Left colon (tissue), 2 donors: ENCODE data around the gene ATOX1. TPM values are rescaled to one million over a fixed set of nuclear protein-coding genes. Genes with fewer than 3 reads are reported as not detected.
"Not testable (repeated sequence)": the region's sequence is repeated elsewhere in the genome, so short reads cannot be mapped to it uniquely, and the experiment has no call there.

Experiments
- ATAC-seq: fragments of 200-7000 bp; cut with Tn5 transposase; one replicate; pipeline ENCODE4 v1.9.1; 2020; ENCODE audit warnings: mild to moderate bottlenecking, moderate library complexity
- DNase-seq, 2 donors: peaks; one replicate each; pipeline ENCODE4 v3.0.0-alpha.2; 2020
- intact Hi-C, 2 donors: fragments of 100-400 bp; cut with DNase I in 1 of 2; cut with micrococcal nuclease in 1 of 2; formaldehyde crosslinking; loops; one replicate each; pipeline versions ENCODE4 v1.11.2 to v1.14.0; 2022; cut with DNase I, micrococcal nuclease
- total RNA-seq, 2 donors: library from RNA; stranded (reverse); fragmentation: NEBNext Ultra II Directional; extraction: Animal tissue kit (Norgen Biotek cat#: 25700); gene quantifications; one replicate each; pipeline ENCODE4 v1.2.1, GENCODE V29; 2021
- donor health status: DM: no; HTN: no; CAD: no.
- donor health status: DM: yes; HTN: yes; CAD: no.

The ATOX1 gene
- total RNA-seq, 2 donors from 2014 or later = 48.7 to 49.2 TPM

- ATAC-seq (no peak), DNase-seq (no peak)
- intact Hi-C loops = no loop called here
These were observed 41.0 kb downstream of the ATOX1 start for GRCh38 chr5:151717416-151717815.

DNA sequence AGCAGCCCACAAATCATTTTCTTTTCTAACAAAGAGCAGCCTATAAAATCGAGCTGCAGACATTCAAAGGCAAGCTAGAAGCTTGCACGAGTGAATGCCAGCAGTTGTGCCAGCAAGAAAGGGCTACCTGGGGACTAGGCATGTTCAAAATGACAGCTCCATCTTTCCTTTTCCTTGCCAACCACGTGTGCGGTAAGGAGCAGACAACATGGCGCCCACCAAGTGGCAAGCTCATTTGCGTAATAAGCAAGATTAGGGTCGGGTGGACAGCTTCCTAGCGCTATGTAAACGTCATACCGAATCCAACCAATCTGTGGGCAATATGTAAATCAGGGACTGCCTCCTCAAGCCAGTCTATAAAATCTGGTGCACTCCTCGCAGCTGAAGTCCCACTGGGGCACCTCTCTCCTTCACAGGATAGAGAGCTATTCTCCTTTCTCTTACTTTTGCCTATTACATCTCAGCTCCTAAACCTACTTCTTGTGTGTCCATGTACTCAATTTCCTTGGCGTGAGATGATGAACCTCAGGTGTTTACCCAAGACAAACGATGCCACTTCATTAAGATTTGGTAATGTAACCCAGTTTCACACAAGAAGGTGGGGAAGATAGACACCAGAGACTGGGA is 49.2 kb downstream of the ATOX1 start:
- DNase-seq (no peak), ATAC-seq (no peak)
- intact Hi-C loops = no loop called here

- DNase-seq (peak in 1 of 2 donors; percentile 63), ATAC-seq (peak; percentile 97)
- intact Hi-C loops = no loop called here
These were observed 50.3 kb downstream of the ATOX1 start for GRCh38 chr5:151708126-151708525.

DNA sequence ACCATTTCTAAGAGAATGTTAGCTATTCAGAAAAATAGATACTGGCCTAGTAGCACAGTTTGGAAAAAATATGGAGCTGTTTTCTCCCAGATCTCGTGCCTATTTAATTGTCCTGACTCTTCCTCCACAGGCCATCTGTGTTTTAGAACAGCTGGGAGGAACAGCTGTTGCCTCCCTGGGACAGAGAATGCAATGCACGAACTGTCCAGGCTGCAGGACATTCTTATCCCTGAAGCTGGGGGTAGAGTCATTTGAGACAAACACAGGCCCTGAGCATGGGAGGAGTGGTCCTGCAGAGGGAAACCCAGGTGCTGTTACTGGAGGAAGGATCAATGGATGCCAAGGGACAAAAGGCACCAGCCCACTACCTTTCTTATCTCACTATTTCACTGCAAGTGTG is 50.9 kb downstream of the ATOX1 start:
- intact Hi-C loops = no loop called here
- DNase-seq (no peak), ATAC-seq (peak; percentile 25)

GRCh38 chr5:151706906-151707305 is 51.5 kb downstream of the ATOX1 start:
- intact Hi-C loops = no loop called here

GRCh38 chr5:151703780-151704179 is 54.7 kb downstream of the ATOX1 start:
- no peak for DNase-seq
- intact Hi-C loops = no loop called here
- ATAC-seq = no peak

More at GRCh38 chr5:151706906-151707305, 51.5 kb downstream of the ATOX1 start:
- ATAC-seq (peak; percentile 15), DNase-seq (no peak)

DNA sequence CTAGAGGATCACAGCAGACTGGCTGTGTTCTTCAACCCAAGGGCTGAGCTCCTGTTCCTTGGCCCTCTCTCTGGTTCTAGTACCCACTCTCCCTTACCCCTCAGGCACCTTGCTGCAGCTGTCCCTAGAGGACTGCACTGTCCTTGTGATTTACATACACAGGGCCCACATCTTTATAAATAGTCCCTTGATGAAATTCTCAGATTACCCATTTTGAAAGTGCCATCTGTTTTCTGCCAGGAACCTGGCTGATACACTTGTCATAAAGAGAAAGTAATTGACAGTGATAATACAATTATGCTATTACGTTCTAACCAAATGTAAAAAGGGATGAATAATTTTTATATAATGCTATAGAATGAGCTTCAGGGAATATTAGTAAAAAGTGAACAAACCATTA is 55.2 kb downstream of the ATOX1 start:
- intact Hi-C loops = no loop called here
- ATAC-seq (no peak), DNase-seq (no peak)

- no peak for DNase-seq
- intact Hi-C loops = no loop called here
- ATAC-seq = no peak
These were observed 57.6 kb downstream of the ATOX1 start for GRCh38 chr5:151700820-151701219.

- DNase-seq (no peak), ATAC-seq (no peak)
- intact Hi-C loops = no loop called here
These were observed 58.1 kb downstream of the ATOX1 start for GRCh38 chr5:151700296-151700695.

DNA sequence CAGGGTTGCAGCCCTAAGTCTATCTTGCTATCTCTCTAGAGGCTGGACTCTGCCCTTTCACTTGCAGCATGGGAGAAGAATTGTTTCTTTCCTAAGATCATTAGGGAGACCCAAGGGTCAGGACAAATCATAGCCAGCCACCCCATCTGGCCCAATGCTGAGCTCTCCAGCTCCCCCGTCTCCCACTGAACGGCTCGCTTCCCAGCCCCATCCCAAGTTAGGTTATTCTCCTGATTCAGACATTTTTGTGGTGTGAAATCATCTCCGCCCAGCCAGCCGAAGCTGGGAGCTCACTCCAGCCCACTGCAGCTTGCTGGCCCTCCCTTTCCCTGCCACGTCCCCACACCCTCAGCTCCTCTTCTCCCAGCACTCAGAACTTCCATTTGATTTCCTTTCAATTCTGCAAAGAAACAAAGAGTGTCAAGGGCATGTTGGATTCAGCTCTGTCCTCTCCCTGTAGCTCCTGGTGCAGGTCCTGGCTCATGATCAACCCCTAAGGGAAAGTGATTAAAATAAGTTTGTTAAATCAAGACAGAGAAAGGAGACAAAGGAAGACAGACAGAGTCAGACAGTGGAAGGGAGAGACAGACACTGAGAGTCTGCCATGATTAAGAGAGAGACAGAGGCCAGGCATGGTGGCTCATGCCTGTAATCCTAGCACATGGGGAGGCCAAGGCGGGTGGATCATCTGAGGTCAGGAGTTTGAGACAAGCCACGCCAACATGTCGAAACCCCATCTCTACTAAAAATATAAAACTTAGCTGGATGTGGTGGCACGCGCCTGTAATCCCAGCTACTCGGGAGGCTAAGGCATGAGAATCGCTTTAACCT is 59.1 kb downstream of the ATOX1 start:
- intact Hi-C loops = no loop called here
- DNase-seq (peak; percentile 39 to 48), ATAC-seq (peak; percentile 34)

- DNase-seq, ATAC-seq, intact Hi-C loops: not testable (repeated sequence)
These were observed 60.4 kb downstream of the ATOX1 start for GRCh38 chr5:151698081-151698480.

DNA sequence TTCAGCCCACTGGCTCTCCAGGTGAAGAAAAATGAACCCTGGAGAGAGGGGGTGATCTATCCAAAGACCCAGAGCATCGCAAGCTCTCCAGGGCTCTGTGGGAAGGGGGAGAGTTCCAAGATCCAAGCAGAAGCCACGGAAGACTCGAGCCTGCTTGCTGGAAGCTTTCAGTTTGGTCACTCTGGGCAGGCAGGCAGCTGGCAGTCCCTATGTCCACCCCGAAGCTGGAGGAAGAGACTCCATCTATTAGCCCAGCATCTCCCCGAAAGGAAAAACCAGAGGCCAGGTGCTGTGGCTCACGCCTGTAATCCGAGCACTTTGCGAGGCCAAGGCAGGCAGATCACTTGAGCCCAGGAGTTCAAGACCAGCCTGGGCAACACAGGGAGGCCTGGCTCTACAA is 61.0 kb downstream of the ATOX1 start:
- DNase-seq = no peak
- ATAC-seq = no peak
- intact Hi-C loops = no loop called here

- intact Hi-C loops = no loop called here
- no peak for ATAC-seq
- peak; percentile 25 to 42 for DNase-seq
These were observed 61.9 kb downstream of the ATOX1 start for GRCh38 chr5:151696470-151697061.

DNA sequence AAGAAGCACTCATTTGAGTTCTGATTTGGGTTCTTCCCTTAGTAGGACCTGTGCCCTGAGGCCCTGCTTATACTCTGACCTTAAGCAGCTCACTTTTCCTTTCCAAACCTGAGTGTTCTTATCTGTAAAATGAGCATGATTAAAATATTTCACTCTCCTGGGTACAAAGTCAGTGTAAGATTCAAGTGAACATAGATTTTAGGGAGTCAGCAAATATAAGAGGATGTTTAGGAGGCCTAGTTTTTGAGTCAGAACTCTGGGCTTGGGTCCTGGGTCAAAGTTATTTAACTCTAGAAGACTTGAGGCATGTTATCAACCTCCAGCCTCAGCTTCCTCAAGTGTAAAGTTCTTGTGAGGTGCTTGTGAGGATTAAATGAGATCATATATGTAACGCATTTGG is 63.0 kb downstream of the ATOX1 start:
- intact Hi-C loops = no loop called here
- no peak for ATAC-seq
- no peak for DNase-seq

DNA sequence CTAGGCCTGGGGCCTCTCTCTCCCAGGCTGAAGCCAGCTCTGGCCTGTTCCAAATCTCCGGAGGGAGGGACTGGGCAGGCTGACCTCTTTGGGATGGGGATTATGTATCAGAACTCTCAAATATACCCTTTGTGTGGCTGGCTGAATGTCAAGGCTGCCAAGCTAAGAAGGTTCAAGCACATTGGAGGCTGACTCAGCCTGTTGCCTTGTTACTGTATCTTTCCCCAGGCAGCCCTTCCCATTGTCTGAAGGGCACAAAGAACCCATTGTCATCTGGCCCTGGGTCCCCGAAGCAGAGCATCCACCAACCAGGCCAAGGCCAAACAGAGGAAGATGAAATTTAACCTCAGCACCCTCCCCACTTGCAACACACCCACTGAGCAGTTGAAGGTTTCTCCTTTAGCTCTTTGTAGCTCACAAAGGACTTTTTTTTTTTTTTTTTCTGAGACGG is 64.4 kb downstream of the ATOX1 start:
- ATAC-seq = no peak
- DNase-seq = no peak
- intact Hi-C loops = no loop called here

Other genes with a start within 250 kb of the ATOX1 start
- gene FAT2, start 167.3 kb downstream of the ATOX1 start, total RNA-seq = not detected
- gene SPARC, start 71.7 kb downstream of the ATOX1 start, total RNA-seq = 100 to 1,000 TPM in 1 of 2 donors, 10 to 100 TPM in 1; 91.3 to 178 TPM
- 100 to 1,000 TPM; 116 to 141 TPM for gene G3BP1, start 13.3 kb upstream of the ATOX1 start, total RNA-seq
- gene GLRA1, start 166.2 kb upstream of the ATOX1 start, total RNA-seq = not detected